OCI-LY7 (cell line): ENCODE data around the gene FBXO31. TPM values are rescaled to one million over a fixed set of nuclear protein-coding genes. Genes with fewer than 3 reads are reported as not detected.

Experiments
- BruUV-seq: library from RNA; stranded (reverse); fragments of 400-500 nt; replicated peaks from 2 replicates; lab custom pipeline; 2021; lab: Mats Ljungman, UMichigan
- CTCF ChIA-PET: fragments of 300-600 bp; sonication (Branson Sonifier 250); formaldehyde crosslinking; loops from one replicate; lab custom pipeline; 2022; ENCODE audit warnings: antibody characterized with exemption; ENCODE audit not compliant: unreplicated experiment; lab: Charles Lee
- POLR2A ChIA-PET: fragments of 300-600 bp; sonication (Branson Sonifier 250); formaldehyde crosslinking; loops from one replicate; lab custom pipeline; 2022; ENCODE audit warnings: antibody characterized with exemption; lab: Charles Lee
- DNase-seq: peaks from one replicate; pipeline ENCODE4 v3.0.0-alpha.2; 2015; ENCODE audit warnings: low spot score
- H2AFZ ChIP-seq: fragments of 200-600 bp; sonication (generic), shearing (Covaris generic); 2 replicates; pipeline ENCODE4 v1.6.1; 2014; ENCODE audit warnings: mild to moderate bottlenecking, antibody characterized with exemption, low read length, moderate library complexity
- H3K27ac ChIP-seq: fragments of 200-600 bp; sonication (generic); 2 replicates; pipeline ENCODE4 v1.5.1; 2014; ENCODE audit warnings: mixed run types, low read depth, mild to moderate bottlenecking, moderate library complexity, low read length, inconsistent platforms; ENCODE audit not compliant: poor library complexity, severe bottlenecking
- H3K36me3 ChIP-seq: fragments of 200-600 bp; sonication (generic); 2 replicates; pipeline ENCODE4 v1.6.1; 2014; ENCODE audit warnings: mild to moderate bottlenecking, antibody characterized with exemption, low read length, moderate library complexity, mixed read lengths; ENCODE audit not compliant: insufficient read depth
- H3K4me1 ChIP-seq: fragments of 200-600 bp; sonication (generic); 2 replicates; pipeline ENCODE4 v1.5.1; 2014; ENCODE audit warnings: mild to moderate bottlenecking, low read length; ENCODE audit not compliant: insufficient read depth, poor library complexity, severe bottlenecking
- H3K4me2 ChIP-seq: fragments of 200-600 bp; sonication (generic); 2 replicates; pipeline ENCODE4 v1.6.1; 2014; ENCODE audit warnings: mild to moderate bottlenecking, low read length
- H3K4me3 ChIP-seq: fragments of 200-600 bp; sonication (generic); 2 replicates; pipeline ENCODE4 v1.5.1; 2014; ENCODE audit warnings: mild to moderate bottlenecking, low read depth, low read length; ENCODE audit not compliant: poor library complexity, severe bottlenecking
- H3K79me2 ChIP-seq: fragments of 200-600 bp; sonication (generic); 2 replicates; pipeline ENCODE4 v1.6.1; 2016; ENCODE audit warnings: low read depth, mild to moderate bottlenecking, low read length, moderate library complexity, mixed read lengths; ENCODE audit not compliant: insufficient read depth
- H3K9me2 ChIP-seq: fragments of 200-600 bp; sonication (generic); 2 replicates; pipeline ENCODE4 v1.6.1; 2016; ENCODE audit warnings: mild to moderate bottlenecking, low read length, mixed read lengths; ENCODE audit not compliant: insufficient read depth
- H3K9me3 ChIP-seq: fragments of 200-600 bp; sonication (generic); 2 replicates; pipeline ENCODE4 v1.6.1; 2014; ENCODE audit warnings: mild to moderate bottlenecking, mixed run types, low read length, mixed read lengths
- H4K20me1 ChIP-seq: fragments of 200-600 bp; sonication (generic); 2 replicates; pipeline ENCODE4 v1.6.1; 2014; ENCODE audit warnings: mild to moderate bottlenecking, antibody characterized with exemption, low read length, moderate library complexity, mixed read lengths; ENCODE audit not compliant: insufficient read depth
- EZH2phosphoT487 ChIP-seq: fragments of 200-600 bp; sonication (generic); IDR thresholded peaks from 2 replicates; pipeline ENCODE4 v1.6.1; 2018; ENCODE audit warnings: low read depth, borderline replicate concordance, mild to moderate bottlenecking, mixed run types, antibody characterized with exemption, low read length, moderate library complexity, mixed read lengths
- intact Hi-C: fragments of 100-400 bp; cut with micrococcal nuclease; formaldehyde crosslinking; loops from one replicate; pipeline ENCODE4 v1.10.0; 2022; ENCODE audit not compliant: unreplicated experiment
- total RNA-seq, 2 experiments: library from RNA; depleted of rRNA in 1 of 2; stranded (reverse); fragments of >200 nt in 1 of 2; shearing (Covaris generic) in 1 of 2; gene quantifications; 2 replicates each; pipeline ENCODE4 v1.2.3, GENCODE V29; 2014 to 2022
- TF ChIP-seq, protein P1 (sequence below): fragments of 200-600 bp; sonication (generic); conservative IDR thresholded peaks from 2 replicates; pipeline ENCODE4 v1.5.1; 2014; ENCODE audit warnings: mild to moderate bottlenecking, antibody characterized with exemption, low read length, moderate library complexity, mixed read lengths

Gene FBXO31
- total RNA-seq, 2 experiments from 2014 or later, result 26.0 to 32.4 TPM

GRCh38 chr16:87416826-87417527, 33.4 kb upstream of the FBXO31 start:
- CTCF ChIA-PET, result no interaction called here
- TF ChIP-seq, protein P1, sequence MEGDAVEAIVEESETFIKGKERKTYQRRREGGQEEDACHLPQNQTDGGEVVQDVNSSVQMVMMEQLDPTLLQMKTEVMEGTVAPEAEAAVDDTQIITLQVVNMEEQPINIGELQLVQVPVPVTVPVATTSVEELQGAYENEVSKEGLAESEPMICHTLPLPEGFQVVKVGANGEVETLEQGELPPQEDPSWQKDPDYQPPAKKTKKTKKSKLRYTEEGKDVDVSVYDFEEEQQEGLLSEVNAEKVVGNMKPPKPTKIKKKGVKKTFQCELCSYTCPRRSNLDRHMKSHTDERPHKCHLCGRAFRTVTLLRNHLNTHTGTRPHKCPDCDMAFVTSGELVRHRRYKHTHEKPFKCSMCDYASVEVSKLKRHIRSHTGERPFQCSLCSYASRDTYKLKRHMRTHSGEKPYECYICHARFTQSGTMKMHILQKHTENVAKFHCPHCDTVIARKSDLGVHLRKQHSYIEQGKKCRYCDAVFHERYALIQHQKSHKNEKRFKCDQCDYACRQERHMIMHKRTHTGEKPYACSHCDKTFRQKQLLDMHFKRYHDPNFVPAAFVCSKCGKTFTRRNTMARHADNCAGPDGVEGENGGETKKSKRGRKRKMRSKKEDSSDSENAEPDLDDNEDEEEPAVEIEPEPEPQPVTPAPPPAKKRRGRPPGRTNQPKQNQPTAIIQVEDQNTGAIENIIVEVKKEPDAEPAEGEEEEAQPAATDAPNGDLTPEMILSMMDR, result peak; percentile 79
- no peak for TF ChIP-seq EZH2phosphoT487
- H2AFZ ChIP-seq, result no peak overlapping the region
- no peaks in the 10 kb centered on the region for H3K4me1 ChIP-seq
- peaks cover 25% of the 10 kb centered on the region for H3K36me3 ChIP-seq
- no peaks in the 10 kb centered on the region for H3K9me3 ChIP-seq
- no peaks in the 10 kb centered on the region for H4K20me1 ChIP-seq
- intact Hi-C loops, result loop anchor here (1.0 kb wide), 1 partner anchor 219 kb away; no protein-coding TSS in a partner anchor
- no peak overlapping the region for H3K4me3 ChIP-seq
- H3K4me2 ChIP-seq, result no peak overlapping the region
- H3K79me2 ChIP-seq, result no peaks in the 10 kb centered on the region
- no peak overlapping the region for H3K27ac ChIP-seq
- peak; percentile 36 for DNase-seq
- no TSS peak for BruUV-seq
- H3K9me2 ChIP-seq, result no peaks in the 10 kb centered on the region
- POLR2A ChIA-PET, result no interaction called here

GRCh38 chr16:87415441-87415840, 31.9 kb upstream of the FBXO31 start:
- ChIA-PET POLR2A (no interaction called here), CTCF (no interaction called here)
- H3K4me1 ChIP-seq, result no peaks in the 10 kb centered on the region
- no peak for DNase-seq
- no peak overlapping the region for H2AFZ ChIP-seq
- no peaks in the 10 kb centered on the region for H3K79me2 ChIP-seq
- H3K36me3 ChIP-seq, result peaks cover 35% of the 10 kb centered on the region
- no peak overlapping the region for H3K27ac ChIP-seq
- intact Hi-C loops, result no loop called here
- no peaks in the 10 kb centered on the region for H3K9me3 ChIP-seq
- no TSS peak for BruUV-seq
- no peaks in the 10 kb centered on the region for H4K20me1 ChIP-seq
- no peaks in the 10 kb centered on the region for H3K9me2 ChIP-seq
- TF ChIP-seq, protein P1, result no peak
- no peak for TF ChIP-seq EZH2phosphoT487
- no peak overlapping the region for H3K4me3 ChIP-seq
- H3K4me2 ChIP-seq, result no peak overlapping the region

DNA sequence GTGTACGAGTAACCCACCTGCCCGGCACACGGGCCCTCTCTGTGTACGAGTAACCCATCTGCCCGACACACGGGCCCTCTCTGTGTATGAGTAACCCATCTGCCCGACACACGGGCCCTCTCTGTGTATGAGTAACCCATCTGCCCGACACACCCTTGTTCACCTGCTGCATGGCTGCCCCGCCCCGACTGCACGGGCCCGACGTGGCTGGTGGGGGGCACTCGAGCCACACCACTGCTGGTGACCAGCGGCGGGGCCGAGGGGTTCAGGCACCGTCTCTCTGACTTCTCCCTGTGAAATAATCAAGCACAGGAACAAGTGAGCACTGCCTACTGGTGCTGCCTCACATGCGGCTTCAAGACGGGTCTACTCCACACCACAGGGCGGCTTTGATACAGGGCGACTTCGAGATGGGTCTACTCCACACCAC, 30.7 kb upstream of the FBXO31 start:
- no peak overlapping the region for H3K4me3 ChIP-seq
- peaks cover 30% of the 10 kb centered on the region for H3K36me3 ChIP-seq
- no peaks in the 10 kb centered on the region for H3K9me2 ChIP-seq
- H3K9me3 ChIP-seq, result no peaks in the 10 kb centered on the region
- H3K27ac ChIP-seq, result no peak overlapping the region
- no peaks in the 10 kb centered on the region for H3K4me1 ChIP-seq
- H4K20me1 ChIP-seq, result no peaks in the 10 kb centered on the region
- intact Hi-C loops, result no loop called here
- no peaks in the 10 kb centered on the region for H3K79me2 ChIP-seq
- BruUV-seq, result no TSS peak
- ChIA-PET CTCF (no interaction called here), POLR2A (no interaction called here)
- no peak for DNase-seq
- H3K4me2 ChIP-seq, result no peak overlapping the region
- no peak for TF ChIP-seq EZH2phosphoT487
- no peak overlapping the region for H2AFZ ChIP-seq
